Measurements from ENCODE around the gene PTPRE. TPM values are rescaled to one million over a fixed set of nuclear protein-coding genes. Genes with fewer than 3 reads are reported as not detected.

Gene PTPRE
- total and polyA plus RNA-seq, 4 experiments from 2014 or later, result 6.5 to 27.6 (median 18.9) TPM

- Mint-ChIP-seq H3K27ac (peak overlapping the region in 1 of 7 donors; percentile 27), H3K36me3 (peaks cover 33 to 68% of the 10 kb centered on the region in 2 donors), H3K4me3 (no peak overlapping the region), H3K4me1 (peaks cover 27 to 63% (median 44%) of the 10 kb centered on the region in 4 donors), H3K9me3 (no peaks in the 10 kb centered on the region), H3K27me3 (no peaks in the 10 kb centered on the region)
- Histone ChIP-seq H3K27ac (ENCODE audit: low read depth, low read length) (no peak overlapping the region), H3K4me3 (ENCODE audit: low read length in 2 of 2) (no peak overlapping the region), H3K36me3 (ENCODE audit: insufficient read depth, low read length) (peaks cover 35% of the 10 kb centered on the region), H3K9me3 (ENCODE audit: control insufficient read depth in 1 of 2, low read length in 2 of 2) (no peaks in the 10 kb centered on the region), H3K27me3 (ENCODE audit: insufficient read depth, low read length) (no peaks in the 10 kb centered on the region), H3K4me1 (ENCODE audit: insufficient read depth, low read length) (peaks cover 19% of the 10 kb centered on the region)
- intact Hi-C loops (cut with micrococcal nuclease), result loop anchor here (1.0 kb wide), 1 partner anchor 10 kb away; no protein-coding TSS in a partner anchor
- POLR2A ChIA-PET (ENCODE audit: partially characterized antibody), result interaction anchor here (0.9 to 3.9 kb wide), 2 partner anchors 11 to 98 kb away, joined by 3 to 26 read pairs; no protein-coding TSS in a partner anchor
- DNase-seq, result no peak
- CTCF ChIA-PET (ENCODE audit: partially characterized antibody), result interaction anchor here (0.9 to 19.7 kb wide), 3 partner anchors 10 to 25 kb away, joined by 4 to 509 read pairs (median 27); no protein-coding TSS in a partner anchor
Observed at GRCh38 chr10:128058750-128059134, 151.8 kb downstream of the PTPRE start.

DNA sequence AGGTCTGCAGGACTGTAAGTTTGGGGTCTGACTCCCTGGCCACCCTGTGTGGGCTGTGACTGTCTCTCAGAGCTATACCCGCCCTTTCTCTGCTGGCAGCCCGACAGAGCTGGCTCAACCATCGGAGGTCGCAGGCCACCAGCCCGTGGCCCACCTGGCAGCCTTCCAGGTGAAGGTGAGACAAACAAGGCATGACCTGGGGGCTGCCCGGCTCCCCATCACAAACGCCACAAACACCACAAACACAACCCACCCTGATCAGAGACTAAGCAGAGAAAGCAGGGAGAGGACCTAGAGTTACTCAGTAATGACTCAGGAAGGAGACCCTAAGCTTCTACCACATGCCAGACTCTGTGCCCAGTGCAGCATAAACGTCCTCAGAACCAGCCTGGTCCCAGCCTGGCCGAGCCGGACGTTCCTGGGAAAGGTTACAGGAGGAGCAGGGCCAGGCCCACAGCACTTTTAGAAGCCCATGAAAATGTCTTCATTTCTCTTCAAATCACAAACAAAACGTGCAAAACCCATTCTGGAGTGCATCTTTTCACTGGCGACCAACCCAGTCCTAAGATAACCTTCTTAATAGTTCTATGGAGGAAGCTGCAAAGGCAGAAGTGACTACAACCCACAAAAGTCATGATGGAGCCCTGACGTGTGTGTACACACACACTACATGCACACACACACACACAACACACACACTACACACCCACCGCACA is 152.5 kb downstream of the PTPRE start:
- Histone ChIP-seq H3K27ac (ENCODE audit: low read depth, low read length) (no peak overlapping the region), H3K4me1 (ENCODE audit: insufficient read depth, low read length) (peaks cover 26% of the 10 kb centered on the region), H3K4me3 (ENCODE audit: low read length in 2 of 2) (no peak overlapping the region), H3K27me3 (ENCODE audit: insufficient read depth, low read length) (no peaks in the 10 kb centered on the region), H3K9me3 (ENCODE audit: control insufficient read depth in 1 of 2, low read length in 2 of 2) (no peaks in the 10 kb centered on the region), H3K36me3 (ENCODE audit: insufficient read depth, low read length) (peaks cover 30% of the 10 kb centered on the region)
- CTCF ChIA-PET (ENCODE audit: partially characterized antibody), result interaction anchor here (0.9 to 19.7 kb wide), 3 partner anchors 11 to 25 kb away, joined by 4 to 509 read pairs (median 27); no protein-coding TSS in a partner anchor
- peaks cover 31 to 66% (median 48%) of the 10 kb centered on the region in 4 donors for H3K4me1 Mint-ChIP-seq
- no peak for DNase-seq
- H3K4me3 Mint-ChIP-seq, result no peak overlapping the region
- POLR2A ChIA-PET (ENCODE audit: partially characterized antibody), result interaction anchor here (0.9 to 3.9 kb wide), 2 partner anchors 11 to 98 kb away, joined by 3 to 26 read pairs; no protein-coding TSS in a partner anchor
- intact Hi-C loops (cut with micrococcal nuclease), result no loop called here
- no peaks in the 10 kb centered on the region for H3K9me3 Mint-ChIP-seq
- no peaks in the 10 kb centered on the region for H3K27me3 Mint-ChIP-seq
- H3K36me3 Mint-ChIP-seq, result peaks cover 30 to 64% of the 10 kb centered on the region in 2 donors
- peak overlapping the region in 6 of 7 donors; percentile 2 to 96 (median 34) for H3K27ac Mint-ChIP-seq

DNA sequence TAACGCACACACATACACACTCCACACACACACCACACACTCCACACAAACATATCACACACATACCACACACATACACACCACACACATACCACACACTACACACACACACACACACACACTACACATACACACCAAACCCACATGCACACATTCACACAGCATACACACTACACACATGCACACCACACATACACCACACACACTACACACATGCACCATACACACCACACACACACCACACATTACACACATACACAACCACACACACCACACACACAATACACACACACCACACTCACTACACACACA is 153.0 kb downstream of the PTPRE start:
- H3K27ac ChIP-seq (ENCODE audit: low read depth, low read length), result no peak overlapping the region
- H3K9me3 ChIP-seq (ENCODE audit: control insufficient read depth in 1 of 2, low read length in 2 of 2), result no peaks in the 10 kb centered on the region
- CTCF ChIA-PET (ENCODE audit: partially characterized antibody), result interaction anchor here (3.5 to 19.7 kb wide), 2 partner anchors 10 to 26 kb away, joined by 27 to 509 read pairs; no protein-coding TSS in a partner anchor
- no peaks in the 10 kb centered on the region for H3K27me3 ChIP-seq (ENCODE audit: insufficient read depth, low read length)
- DNase-seq, result no peak
- Mint-ChIP-seq H3K4me3 (peak overlapping the region in 1 of 8 donors; percentile 36), H3K27me3 (no peaks in the 10 kb centered on the region), H3K4me1 (peaks cover 36 to 71% (median 52%) of the 10 kb centered on the region in 4 donors), H3K36me3 (peaks cover 28 to 64% of the 10 kb centered on the region in 2 donors), H3K27ac (peak overlapping the region; percentile 2 to 96 (median 54)), H3K9me3 (no peaks in the 10 kb centered on the region)
- peaks cover 27% of the 10 kb centered on the region for H3K36me3 ChIP-seq (ENCODE audit: insufficient read depth, low read length)
- H3K4me1 ChIP-seq (ENCODE audit: insufficient read depth, low read length), result peaks cover 31% of the 10 kb centered on the region
- H3K4me3 ChIP-seq (ENCODE audit: low read length in 2 of 2), result no peak overlapping the region
- intact Hi-C loops (cut with micrococcal nuclease), result no loop called here
- POLR2A ChIA-PET (ENCODE audit: partially characterized antibody), result no interaction called here

DNA sequence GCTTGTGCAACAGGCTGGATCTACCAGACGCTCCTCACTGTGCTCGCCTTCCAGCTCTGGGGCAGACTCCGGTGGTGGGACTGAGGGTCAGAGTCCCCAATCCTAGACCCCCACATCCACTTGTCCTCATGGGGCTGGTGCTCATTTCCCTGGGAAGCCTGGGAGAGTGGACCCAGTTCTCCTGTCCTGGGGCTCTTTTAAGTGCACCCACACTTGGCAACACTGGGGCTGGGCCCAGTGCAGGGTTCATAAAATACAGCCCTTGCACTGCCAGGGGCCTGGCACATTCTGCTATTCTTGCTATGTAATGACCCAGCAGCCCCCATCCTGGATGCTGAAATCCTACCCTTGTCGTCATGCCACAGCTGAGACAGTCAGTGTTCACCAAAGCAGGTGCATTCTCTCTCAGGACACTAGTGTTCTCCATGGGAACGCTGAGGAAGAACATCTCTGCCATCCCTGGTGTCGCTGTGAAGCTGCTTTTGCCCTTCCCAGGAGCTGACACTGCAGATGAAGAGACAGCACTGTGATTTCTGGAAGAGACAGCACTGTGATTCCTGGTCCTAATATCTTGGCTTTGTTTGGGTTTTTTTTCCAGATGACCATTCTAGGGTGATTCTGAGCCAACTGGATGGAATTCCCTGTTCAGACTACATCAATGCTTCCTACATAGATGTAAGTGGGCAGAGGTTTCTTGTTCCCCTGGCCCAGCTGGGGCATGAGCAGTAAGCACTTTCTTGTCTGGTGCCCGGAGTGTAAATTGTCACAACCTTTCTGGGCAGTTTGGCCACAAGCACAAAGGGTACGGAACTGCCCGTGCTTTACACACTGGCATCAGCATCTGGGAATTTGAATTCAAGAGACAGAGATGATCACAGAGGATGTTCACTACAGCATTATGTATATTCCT is 153.7 kb downstream of the PTPRE start:
- POLR2A ChIA-PET (ENCODE audit: partially characterized antibody), result interaction anchor here (1.5 to 3.5 kb wide), 2 partner anchors 9 to 127 kb away, joined by 4 to 25 read pairs; no protein-coding TSS in a partner anchor
- Histone ChIP-seq H3K27ac (ENCODE audit: low read depth, low read length) (peak overlapping the region; percentile 11), H3K4me3 (ENCODE audit: low read length in 2 of 2) (no peak overlapping the region), H3K36me3 (ENCODE audit: insufficient read depth, low read length) (peaks cover 20% of the 10 kb centered on the region), H3K27me3 (ENCODE audit: insufficient read depth, low read length) (no peaks in the 10 kb centered on the region), H3K4me1 (ENCODE audit: insufficient read depth, low read length) (peaks cover 38% of the 10 kb centered on the region), H3K9me3 (ENCODE audit: control insufficient read depth in 1 of 2, low read length in 2 of 2) (no peaks in the 10 kb centered on the region)
- Mint-ChIP-seq H3K36me3 (peaks cover 26 to 63% of the 10 kb centered on the region in 2 donors), H3K27me3 (no peaks in the 10 kb centered on the region), H3K4me1 (peaks cover 43 to 75% (median 56%) of the 10 kb centered on the region in 4 donors), H3K27ac (peak overlapping the region in 6 of 7 donors; percentile 1 to 96 (median 70)), H3K9me3 (no peaks in the 10 kb centered on the region), H3K4me3 (peak overlapping the region in 1 of 8 donors; percentile 33)
- no peak for DNase-seq
- intact Hi-C loops (cut with micrococcal nuclease), result no loop called here
- CTCF ChIA-PET (ENCODE audit: partially characterized antibody), result interaction anchor here (1.0 to 19.7 kb wide), 4 partner anchors 10 to 27 kb away, joined by 3 to 509 read pairs (median 36); no protein-coding TSS in a partner anchor

GRCh38 chr10:128061306-128062300 is 154.7 kb downstream of the PTPRE start:
- H3K9me3 Mint-ChIP-seq, result no peaks in the 10 kb centered on the region
- ChIA-PET CTCF (ENCODE audit: partially characterized antibody) (interaction anchor here (1.0 to 19.7 kb wide), 7 partner anchors 11 to 155 kb away, joined by 3 to 509 read pairs (median 8); partner anchors contain the start of gene PTPRE), POLR2A (ENCODE audit: partially characterized antibody) (interaction anchor here (0.9 to 7.0 kb wide), 5 partner anchors 10 to 126 kb away, joined by 4 to 169 read pairs (median 25); no protein-coding TSS in a partner anchor)
- Histone ChIP-seq H3K4me1 (ENCODE audit: insufficient read depth, low read length) (peaks cover 48% of the 10 kb centered on the region), H3K9me3 (ENCODE audit: control insufficient read depth in 1 of 2, low read length in 2 of 2) (no peaks in the 10 kb centered on the region), H3K4me3 (ENCODE audit: low read length in 2 of 2) (peak overlapping the region in 1 of 2 donors; percentile 54), H3K27me3 (ENCODE audit: insufficient read depth, low read length) (no peaks in the 10 kb centered on the region), H3K27ac (ENCODE audit: low read depth, low read length) (peak overlapping the region; percentile 67), H3K36me3 (ENCODE audit: insufficient read depth, low read length) (peaks cover 15% of the 10 kb centered on the region)
- H3K27me3 Mint-ChIP-seq, result no peaks in the 10 kb centered on the region
- intact Hi-C loops (cut with micrococcal nuclease), result no loop called here
- peaks cover 49 to 82% (median 65%) of the 10 kb centered on the region in 4 donors for H3K4me1 Mint-ChIP-seq
- no peak for DNase-seq
- peaks cover 29 to 63% of the 10 kb centered on the region in 2 donors for H3K36me3 Mint-ChIP-seq
- H3K27ac Mint-ChIP-seq, result peak overlapping the region; percentile 83 to 95 (median 92)
- H3K4me3 Mint-ChIP-seq, result peak overlapping the region; percentile 71 to 92 (median 83)

DNA sequence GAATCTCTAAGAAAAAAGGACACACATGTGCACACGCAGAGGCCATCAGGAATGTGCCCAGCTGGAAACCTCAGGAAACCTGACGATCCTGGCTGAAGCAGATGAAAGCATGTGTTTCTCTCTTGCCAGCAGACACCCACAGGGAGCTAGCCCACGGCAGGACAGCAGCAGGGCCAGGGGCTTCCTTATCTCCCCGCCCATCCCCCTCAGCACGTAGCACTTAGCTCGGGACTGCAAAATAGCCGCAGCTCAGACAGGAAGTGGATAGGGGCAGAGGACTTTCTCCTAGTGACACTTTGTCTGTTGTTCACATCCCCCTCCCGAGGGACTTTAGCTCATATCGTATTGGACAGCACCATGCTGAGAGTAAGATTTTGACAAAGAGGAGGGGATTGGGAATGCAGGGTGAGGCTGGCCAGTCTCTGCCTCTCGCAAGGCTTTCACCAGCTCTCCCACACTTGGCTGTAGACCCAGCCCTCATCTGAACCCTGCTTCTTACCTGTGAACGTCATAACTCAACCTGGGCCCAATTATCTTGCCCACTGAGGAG is 155.5 kb downstream of the PTPRE start:
- H3K4me1 ChIP-seq (ENCODE audit: insufficient read depth, low read length), result peaks cover 53% of the 10 kb centered on the region
- POLR2A ChIA-PET (ENCODE audit: partially characterized antibody), result interaction anchor here (0.9 to 7.0 kb wide), 6 partner anchors 11 to 125 kb away, joined by 4 to 169 read pairs (median 16); no protein-coding TSS in a partner anchor
- Mint-ChIP-seq H3K27ac (peak overlapping the region; percentile 83 to 95 (median 92)), H3K9me3 (no peaks in the 10 kb centered on the region), H3K27me3 (no peaks in the 10 kb centered on the region), H3K4me3 (peak overlapping the region; percentile 71 to 92 (median 83)), H3K36me3 (peaks cover 35 to 70% of the 10 kb centered on the region in 2 donors), H3K4me1 (peaks cover 57 to 89% (median 73%) of the 10 kb centered on the region in 4 donors)
- H3K9me3 ChIP-seq (ENCODE audit: control insufficient read depth in 1 of 2, low read length in 2 of 2), result no peaks in the 10 kb centered on the region
- CTCF ChIA-PET (ENCODE audit: partially characterized antibody), result interaction anchor here (0.6 to 19.7 kb wide), 9 partner anchors 10 to 647 kb away, joined by 3 to 509 read pairs (median 7); partner anchors contain the start of gene PTPRE
- peak overlapping the region; percentile 67 for H3K27ac ChIP-seq (ENCODE audit: low read depth, low read length)
- H3K27me3 ChIP-seq (ENCODE audit: insufficient read depth, low read length), result no peaks in the 10 kb centered on the region
- H3K4me3 ChIP-seq (ENCODE audit: low read length in 2 of 2), result peak overlapping the region in 1 of 2 donors; percentile 54
- intact Hi-C loops (cut with micrococcal nuclease), result no loop called here
- DNase-seq, result no peak
- H3K36me3 ChIP-seq (ENCODE audit: insufficient read depth, low read length), result peaks cover 19% of the 10 kb centered on the region
